Forelimb muscle (tissue), 1 donor: ENCODE measurements around the gene PAX5. TPM values are rescaled to one million over a fixed set of nuclear protein-coding genes. Genes with fewer than 3 reads are reported as not detected.
"Not testable (repeated sequence)": the region's sequence is repeated elsewhere in the genome, so short reads cannot be mapped to it uniquely, and the experiment has no call there.

Experiments
- DNase-seq: peaks from one replicate; pipeline ENCODE4 v3.0.0-alpha.2; 2013; ENCODE audit warnings: low read depth
- polyA plus RNA-seq: library from polyadenylated mRNA; unstranded; fragments of 120-200 nt; gene quantifications from one replicate; pipeline ENCODE4 v1.2.1, GENCODE V29; 2013; ENCODE audit not compliant: insufficient read length

Gene PAX5
- polyA plus RNA-seq, 1 donor, result 0.25 TPM

DNA sequence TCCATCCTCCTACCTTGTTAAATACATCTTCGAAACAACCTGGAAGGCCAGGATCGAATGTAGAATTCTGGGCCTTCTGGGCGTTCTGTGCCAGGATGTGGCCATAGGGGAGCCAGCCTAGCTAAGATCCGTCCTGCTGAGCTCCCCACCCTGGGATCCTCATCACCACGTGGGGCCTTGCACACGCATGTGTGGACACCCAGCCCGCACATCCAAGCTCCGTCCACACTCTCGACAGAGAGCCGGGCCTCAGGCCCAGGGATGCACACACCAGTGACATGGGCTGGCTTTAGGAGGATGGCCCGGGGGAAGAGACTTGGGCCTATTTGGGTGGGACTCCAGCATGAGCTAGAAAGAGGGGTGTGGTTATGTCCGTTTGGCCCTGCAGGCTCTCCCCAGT lies 154.0 kb downstream of the PAX5 start:
- DNase-seq, result no peak

DNA sequence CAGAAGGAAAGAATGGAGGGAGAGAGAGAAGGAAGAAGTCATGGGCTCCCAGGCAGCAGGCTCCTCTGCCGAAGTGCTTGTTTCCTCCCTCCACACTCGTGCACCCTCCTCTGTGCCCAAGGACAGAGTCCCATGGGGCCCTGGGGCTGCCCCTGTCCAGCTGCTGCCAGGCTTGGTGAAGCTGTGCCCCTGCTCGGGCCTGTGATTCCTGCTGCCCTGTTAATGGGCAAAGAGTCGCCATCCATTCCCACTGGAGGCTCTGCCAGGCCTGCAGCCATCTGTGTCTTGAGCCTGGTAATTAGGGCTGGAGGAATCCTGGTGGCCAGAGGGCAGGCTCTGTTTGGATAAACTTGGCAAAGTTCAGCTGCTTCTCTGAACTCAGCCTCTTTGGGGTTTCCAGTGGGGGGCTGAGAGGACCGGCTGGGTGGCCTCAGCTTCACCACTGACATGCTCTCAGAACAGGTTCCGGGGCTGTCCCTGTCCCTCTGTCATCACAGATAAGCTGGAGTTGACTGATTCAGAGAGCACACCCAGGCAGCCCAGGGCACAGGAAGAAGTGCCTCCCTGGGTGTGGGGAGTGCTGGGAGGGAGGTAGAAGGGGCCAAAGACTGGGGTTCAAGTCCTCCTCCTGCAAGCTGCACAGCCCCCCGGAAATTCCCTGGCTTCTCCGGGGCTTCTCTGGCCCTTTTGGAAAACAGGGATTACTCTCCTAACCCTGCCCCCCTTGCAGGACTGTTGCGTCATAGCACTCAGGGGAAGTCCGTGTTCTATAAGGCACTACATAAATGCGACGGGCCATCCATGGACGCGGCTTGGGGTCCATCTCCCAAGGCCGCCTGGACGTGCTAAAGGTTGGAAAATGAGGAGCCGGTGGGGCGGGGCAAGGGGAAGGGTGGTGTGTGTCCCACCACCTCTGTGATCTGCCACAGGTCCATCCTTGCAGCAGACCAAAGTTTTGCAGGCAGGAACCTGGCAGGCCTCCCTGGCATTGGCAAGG lies 154.8 kb downstream of the PAX5 start:
- DNase-seq, result no peak

DNA sequence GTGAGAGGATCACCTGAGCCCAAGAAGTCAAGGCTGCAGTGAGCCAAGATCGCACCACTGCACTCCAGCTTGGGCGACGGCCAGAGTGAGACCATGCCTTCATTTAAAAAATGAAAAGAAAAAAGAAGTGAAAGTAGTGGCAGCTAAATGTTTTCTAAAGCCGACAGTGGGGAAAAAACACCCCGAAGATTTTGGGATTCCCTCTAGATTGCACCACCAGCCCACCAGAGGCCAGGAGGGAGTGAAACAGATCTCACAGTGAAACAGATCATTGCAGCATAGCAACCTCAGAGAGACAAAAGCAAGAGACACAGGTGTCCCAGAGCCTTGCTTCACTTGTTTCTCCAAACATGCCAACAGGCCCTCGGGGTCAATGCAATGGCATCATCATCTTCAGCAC lies 156.8 kb downstream of the PAX5 start:
- no peak for DNase-seq

DNA sequence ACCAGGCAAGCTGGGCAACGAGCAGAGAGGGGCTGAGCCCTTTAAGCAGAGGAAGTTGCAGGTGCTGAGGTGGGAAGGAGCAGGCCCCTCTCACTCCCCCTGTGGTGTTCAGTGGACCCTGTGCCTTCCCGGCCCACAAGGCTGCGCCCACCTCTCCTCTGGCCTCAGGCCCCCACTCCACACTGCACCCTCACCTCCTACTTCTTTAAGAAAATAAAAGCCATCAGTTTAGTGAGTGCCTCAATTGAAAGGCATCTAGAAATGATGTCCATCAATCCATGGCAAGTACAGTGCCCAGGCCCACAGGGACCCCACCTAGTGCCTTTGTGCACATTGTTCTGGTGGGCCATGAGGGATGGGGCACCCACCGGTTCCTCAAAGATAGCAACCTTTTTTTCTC lies 158.0 kb downstream of the PAX5 start:
- DNase-seq, result no peak

DNA sequence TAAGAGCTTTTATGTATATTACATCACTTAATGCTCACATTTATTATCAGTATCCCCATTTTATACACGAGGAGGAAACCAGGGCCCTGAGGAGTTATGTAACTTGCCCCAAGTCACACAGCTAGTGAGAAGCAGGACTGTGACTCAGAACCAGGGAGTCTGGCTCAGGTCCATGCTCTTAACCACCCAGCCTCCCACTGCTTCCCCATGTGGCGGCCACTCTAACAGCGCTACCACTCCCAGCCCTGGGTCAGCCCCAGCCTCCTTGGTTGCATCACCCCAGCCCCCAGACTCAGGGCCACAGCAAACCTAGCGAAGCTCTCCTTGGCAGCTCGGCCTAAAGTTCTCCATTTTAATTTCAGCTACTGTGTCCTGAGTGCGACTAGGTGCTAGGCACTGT lies 159.1 kb downstream of the PAX5 start:
- DNase-seq, result no peak

DNA sequence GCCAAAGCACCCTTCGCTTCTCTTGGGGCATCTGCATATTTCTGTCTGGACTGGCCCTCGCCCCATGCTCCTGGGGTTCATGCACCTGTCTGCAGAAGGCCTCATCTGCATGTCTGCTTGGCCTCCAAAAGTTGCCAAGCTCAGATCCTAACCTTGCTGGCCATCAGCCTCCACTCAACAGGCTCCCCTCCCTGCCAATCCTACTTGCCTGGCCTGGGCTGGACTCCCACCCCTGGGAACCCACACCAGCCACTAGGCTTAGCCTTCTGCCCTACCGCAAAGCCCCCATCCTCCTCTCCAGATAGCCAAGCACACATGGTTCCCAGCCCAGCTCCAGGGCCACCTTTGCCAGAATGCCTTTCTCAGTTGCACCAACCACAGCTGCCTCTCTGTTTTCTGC lies 159.8 kb downstream of the PAX5 start:
- no peak for DNase-seq

DNA sequence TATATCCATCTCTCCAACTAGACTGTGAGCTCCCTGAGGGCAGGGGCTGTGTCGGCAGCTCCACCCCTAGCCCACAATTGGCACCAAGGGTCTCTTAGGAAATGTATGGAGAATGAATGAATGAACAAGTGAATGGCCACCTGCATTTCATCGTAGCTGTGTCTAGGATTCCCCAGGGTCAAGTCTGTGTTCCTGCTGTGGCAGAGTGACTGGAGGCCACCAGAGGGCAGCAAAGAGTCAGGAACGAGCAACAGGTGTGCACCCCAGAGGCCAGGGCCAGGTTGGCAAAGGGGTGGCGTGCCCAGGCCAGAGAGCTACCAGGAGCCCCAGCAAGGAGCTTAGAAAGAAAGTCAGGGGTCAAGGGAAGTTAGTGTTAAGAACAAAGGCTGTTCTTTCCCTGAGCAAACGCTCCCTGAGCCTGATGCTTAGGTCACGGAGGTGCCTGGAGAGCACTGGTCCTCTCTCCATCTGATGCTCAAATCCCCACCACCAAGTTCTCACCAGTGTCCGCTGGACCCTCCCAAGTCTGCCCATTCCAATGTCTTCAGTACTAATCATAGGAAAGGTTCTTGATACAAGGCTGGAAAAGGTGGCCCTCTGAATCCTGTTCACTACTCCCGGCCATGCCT lies 160.7 kb downstream of the PAX5 start:
- DNase-seq, result no peak

DNA sequence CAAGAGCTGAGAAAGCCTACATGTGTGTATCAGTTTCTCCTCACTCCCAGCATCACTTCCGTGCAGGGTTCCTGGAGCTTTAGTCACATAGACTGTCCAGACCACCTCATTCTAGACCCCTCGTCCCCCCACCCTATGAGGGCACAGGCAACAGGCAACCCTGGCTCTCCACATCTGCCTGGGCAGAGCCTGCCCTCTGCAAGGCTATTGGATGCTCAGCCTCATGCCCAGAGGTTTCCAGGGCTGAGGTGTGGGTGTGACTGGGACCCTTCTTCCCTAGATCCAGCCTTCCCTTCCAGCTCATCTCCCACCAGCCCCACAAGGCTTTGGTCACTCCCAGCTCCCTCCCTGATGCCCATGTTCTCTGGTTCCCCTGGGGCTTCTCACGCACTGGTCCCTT lies 161.4 kb downstream of the PAX5 start:
- no peak for DNase-seq

DNA sequence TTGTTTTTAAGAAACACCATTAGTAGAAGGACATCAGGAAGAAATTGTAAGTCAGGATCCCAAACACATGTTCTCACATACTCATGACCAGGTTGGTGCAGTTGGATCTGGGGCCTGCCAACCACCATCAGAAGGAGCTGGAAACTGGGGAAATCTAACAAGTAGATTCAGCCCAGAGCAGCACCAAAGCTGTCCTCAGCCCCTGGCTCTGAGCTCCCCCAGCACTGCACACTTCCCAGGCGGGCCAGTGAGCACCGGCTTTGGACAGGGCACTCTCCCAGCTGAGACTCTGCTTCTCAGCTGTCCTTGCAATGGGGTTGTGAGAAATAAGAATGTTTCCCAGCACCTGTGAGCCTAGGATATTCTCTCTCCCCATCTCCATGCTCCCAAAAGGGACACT lies 162.5 kb downstream of the PAX5 start:
- no peak for DNase-seq

DNA sequence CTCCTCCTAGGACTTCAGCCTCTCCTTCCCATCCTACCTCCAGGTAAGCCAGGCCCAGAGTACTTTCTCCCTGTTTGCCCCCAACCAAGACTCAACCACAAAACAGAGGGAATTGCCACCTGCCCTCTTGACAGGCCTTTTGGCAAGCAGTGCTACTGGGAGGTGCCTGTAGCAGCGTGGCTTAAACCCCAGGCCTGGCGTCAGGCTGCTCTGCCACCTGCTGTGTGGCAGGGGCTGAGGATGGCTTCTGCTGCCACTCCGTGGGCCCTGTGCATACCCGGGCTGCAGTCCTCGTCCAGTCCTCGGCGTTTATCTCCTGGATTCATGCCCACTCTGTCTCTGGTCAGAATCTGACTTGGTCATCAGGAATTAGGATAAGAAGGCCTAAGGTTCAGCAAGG lies 163.1 kb downstream of the PAX5 start:
- no peak for DNase-seq

DNA sequence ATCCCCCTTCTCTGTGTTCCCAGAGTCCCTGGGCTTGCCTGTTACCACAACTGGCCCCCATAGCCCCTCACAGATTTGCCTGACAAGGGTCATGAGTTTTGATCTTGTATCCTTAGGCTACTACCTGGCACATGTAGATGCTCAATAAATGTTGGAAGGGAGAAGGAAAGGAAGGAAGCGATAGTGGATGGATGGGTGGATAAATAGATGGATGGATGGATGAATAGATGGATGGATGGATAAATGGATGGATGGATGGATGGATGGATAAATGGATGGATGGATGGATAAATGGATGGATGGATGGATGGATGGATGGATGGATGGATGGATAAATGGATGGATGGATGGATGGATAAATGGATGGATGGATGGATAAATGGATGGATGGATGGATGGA lies 164.5 kb downstream of the PAX5 start:
- DNase-seq, result not testable (repeated sequence)

DNA sequence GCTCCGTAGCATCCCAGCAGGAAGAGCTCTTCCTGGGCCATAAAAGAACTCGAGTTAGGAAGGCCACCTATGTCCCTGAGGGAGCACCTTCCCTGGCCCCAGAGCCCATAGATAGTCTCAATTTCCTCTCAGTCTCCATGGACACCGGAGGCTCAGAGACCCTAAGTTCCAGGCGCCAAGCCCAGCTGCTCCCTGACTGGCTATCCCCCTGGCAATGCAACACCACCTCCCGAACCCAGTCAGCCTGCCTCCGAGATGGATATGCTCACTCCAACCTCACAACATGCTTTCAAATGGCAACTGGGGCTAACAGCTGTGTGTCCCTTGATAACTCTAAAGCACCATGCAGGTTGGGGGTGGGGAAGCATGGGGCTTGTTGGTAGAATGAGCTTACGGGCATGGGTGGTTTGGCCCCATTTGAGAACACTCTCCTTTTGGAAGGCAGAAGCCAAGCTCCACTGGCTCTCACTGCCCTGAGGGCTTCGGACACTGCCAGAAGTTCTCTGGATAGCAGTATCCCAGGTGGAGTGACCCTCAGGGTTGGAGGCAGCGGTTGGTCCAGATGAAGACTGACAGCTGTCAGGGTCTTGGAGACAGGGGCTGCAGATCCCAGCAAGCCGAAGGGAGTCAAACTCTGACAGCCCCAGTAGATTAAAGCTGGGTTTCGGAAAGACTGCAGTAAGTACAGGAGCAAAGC lies 165.3 kb downstream of the PAX5 start:
- no peak for DNase-seq

DNA sequence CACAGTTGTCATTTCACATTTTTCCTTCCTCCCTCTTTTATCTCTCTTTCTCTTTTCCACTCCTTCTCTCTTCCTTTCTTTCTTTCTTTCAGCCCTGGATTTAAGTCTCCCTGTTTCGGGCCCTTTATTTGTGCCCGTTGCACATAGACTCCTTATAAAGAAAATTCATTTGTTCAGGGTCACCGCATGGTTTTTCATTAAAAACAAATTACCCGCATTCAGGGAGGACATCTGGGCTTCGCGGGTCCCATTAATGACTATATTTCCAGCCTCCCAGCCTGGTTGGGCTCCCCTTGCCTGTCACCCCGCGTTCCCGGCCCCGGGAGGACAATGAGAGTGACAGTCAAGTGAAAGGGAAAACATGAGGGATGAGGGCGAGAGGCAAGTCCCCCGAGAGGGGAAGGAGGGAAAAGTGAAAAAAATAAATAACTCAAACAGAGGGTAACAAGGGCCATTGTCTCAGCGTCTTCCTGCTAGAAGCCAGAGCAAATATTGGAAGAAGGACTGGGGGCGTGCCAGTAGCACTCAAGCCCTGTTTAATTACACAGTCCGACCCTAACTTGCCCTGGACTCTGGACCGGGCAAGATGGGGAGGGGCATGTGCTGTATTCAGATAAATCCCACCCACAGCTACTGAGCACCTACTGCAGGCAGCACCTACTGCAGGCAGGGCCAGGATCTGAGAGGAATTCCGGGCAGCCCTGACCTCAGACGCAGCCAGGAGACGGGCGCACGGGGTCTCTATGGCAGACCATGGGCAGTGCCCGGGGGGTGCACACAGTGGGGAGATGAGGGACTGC lies 166.2 kb downstream of the PAX5 start:
- DNase-seq, result no peak

DNA sequence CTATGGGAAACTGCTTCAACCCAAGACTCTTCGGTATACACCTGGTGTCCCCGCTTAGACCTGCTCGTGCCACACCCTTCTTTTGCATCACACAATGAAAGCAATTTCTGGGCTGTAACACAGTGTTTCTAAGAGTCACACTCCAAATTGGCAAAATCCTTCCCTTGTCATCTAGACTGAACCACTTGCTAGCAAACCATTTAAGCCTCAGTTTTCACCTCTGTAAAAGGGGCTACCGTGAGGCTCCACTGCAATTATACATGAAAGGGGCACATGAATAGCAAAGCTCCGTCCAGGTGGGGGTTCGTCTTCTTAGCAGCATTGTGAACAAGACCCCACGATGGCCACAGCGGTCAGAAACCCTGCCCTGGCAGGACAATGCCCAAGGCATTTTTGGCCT lies 166.8 kb downstream of the PAX5 start:
- no peak for DNase-seq

DNA sequence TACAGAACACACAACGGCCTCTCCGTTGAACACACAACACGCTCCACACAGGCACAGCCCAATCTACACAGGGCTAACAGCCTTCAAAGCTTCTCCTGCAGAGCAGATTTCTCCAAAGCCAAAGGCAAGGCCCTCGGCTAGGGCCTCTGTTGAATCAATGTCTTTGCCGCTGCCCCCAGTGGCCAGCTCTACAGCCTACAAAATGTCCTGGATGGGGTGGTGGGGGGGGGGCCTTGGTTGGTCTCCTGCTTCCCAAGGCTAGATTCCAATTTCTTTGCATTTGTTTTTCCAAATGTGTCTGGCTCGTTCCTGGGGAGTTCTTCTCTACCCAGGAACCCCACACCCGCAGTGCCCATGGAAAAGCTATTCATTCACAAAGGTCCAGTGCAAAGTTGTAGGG lies 167.2 kb downstream of the PAX5 start:
- DNase-seq, result no peak

DNA sequence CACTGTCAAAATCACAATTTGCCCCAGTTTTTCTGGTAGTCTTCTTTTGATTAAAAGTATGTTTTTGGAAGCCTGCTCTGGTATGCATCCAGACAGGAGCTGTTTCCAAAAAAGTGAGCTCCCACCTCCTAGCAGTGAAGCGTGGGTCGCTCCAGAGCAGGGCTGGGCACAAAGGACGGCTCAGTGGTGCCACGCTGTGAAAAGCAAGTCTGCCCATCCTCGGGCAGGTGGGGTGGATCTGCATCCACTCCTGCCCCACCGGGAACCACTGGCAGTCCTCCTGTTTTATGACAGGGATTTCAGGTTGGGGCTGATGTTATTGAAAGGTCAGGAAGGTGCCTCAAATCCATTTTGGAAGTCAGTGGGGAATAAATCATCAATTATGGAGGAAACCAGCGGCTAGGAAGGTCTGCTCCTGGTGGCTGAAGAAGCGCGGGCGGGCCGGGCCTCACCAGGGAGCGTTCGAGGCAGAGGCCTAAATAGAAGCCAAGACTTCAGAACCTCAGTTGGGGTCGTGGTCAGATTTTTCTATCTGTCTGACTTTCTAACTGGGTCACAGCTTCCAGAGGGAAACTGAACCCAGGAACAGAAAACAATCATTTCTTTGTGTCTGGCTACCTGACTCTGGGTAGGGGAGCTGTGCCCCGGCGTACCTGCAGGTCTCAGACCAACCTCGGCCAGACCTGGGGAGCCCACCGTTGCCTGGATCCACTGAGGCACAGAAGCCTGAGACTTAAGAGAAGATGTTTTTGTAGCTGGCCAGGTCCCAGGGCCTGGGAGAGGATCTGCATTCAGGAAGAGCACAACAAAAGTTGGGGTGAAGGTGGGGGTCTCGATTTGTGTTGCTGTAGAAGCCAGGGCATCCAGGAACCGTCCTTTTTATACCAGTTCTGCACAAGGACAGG lies 168.1 kb downstream of the PAX5 start:
- DNase-seq, result no peak

DNA sequence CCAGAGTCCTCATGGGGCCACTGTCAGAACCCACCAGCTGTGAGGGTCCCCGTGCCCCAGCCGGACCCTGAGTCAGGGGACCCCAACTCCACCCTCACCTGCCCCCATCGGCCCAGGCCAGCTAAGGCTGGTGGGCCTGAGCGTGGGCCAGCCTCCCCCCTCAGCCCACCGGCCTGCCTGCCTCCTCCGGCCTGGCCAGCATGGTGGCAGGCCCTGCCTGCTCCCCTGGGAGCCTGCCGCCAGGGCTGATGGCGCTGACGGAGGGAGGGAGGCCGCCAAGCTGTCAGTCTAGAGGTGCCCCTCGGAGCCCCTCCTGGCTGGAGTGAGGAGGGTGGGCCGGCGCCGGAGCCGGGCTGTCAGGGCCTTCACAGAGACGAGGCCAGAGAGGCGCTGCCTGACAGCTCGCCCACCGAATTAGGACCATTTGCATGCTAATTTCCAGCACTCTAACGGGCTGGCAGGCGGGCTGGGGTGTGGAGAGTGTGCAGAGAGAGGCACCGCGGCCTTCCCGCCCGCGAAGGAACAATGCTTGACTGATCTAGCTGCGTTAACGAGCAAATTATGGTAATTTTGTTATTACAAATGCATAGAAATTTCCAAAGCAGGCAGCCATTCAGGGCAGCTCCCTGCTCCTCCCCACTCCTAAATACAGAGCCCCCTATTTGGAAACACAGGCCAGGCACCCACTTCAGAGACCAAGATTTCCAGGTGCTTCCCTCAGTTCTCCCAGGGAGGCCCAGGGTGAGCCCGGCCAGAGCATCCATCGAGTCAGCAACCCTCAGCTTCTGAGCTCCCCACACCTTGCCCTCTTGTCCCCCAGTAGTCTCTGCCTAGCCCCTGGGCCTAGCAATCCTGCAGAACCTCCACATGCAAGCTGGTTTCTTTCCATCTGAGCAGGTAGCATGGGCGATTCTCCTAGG lies 169.3 kb downstream of the PAX5 start:
- DNase-seq, result no peak

DNA sequence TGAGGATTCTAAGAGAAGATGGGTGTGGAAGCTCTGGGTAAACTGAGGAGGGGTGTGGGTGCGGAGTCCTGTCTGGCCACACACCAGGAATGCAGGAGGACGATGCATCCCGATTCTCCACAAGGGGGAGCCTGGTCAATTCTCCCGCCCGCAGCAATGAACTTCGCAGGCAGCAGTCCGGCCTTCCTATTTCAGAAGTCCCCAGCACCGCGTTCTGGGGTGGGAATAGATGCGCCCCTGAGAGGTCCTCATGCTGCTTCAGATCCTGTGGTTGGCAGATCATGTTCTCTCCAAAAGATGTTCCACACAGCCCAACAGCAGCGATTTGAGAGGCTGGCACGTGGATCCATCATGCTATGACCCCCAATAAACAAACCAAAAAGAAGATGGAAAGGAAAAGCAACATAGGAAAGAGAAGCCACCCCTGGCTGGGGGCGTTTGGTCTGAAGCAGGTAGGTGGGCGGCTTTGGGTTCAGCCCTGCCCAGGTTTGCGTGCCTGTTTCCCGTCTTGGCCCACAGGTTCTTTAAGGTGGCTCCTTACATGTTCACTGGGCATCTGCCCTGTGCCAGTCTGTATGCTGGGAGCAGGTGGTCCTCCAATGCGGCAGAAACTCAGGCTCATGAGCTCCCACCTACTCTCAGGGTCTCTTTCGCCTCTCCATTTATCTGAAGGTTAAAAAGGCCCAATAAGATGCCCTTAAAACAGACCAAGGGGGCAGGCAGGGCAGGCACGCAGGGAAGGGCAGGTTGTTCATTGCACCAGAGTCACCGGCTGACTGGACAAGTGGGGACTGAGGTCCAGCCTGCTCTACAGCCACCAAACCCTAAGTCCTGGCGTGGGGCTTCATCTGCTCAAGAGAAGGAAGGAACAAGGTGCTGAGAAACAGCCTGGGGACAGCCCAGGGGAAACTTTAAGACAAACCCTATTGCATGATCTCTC lies 171.6 kb downstream of the PAX5 start:
- no peak for DNase-seq
